ENCODE measurements around the gene CAMTA1. TPM values are rescaled to one million over a fixed set of nuclear protein-coding genes. Genes with fewer than 3 reads are reported as not detected.

The CAMTA1 gene
- polyA plus RNA-seq, 1 donor from 2014 or later = 162 TPM

- Histone ChIP-seq H3K9me3 (ENCODE audit: low read length) (peaks cover 4% of the 10 kb centered on the region), H3K9me2 (ENCODE audit: insufficient read depth, low read length) (no peaks in the 10 kb centered on the region), H3K4me2 (ENCODE audit: low read length) (no peak overlapping the region), H4K20me1 (ENCODE audit: insufficient read depth) (no peaks in the 10 kb centered on the region), H3K79me2 (replicated peaks; ENCODE audit: insufficient read depth, low read length) (no peaks in the 10 kb centered on the region), H2AFZ (ENCODE audit: low read depth, low read length) (no peak overlapping the region), H3K36me3 (ENCODE audit: insufficient read depth, low read length) (no peaks in the 10 kb centered on the region), H3K27ac (ENCODE audit: low read length) (no peak overlapping the region), H3F3A (ENCODE audit: insufficient read depth, low read length, poor library complexity, severe bottlenecking) (no peaks in the 10 kb centered on the region), H3K9ac (ENCODE audit: low read length) (no peak overlapping the region), H3K27me3 (ENCODE audit: insufficient read depth, low read depth, low read length) (no peaks in the 10 kb centered on the region), H3K4me3 (ENCODE audit: low read length) (no peak overlapping the region)
- TF ChIP-seq EP300 (conservative IDR thresholded peaks at IDR 0.05; ENCODE audit: poor library complexity, severe bottlenecking) (no peak), TAF1 (IDR thresholded peaks at IDR 0.05; ENCODE audit: low read depth) (no peak), CTCF (IDR thresholded peaks at IDR 0.05; ENCODE audit: poor library complexity, severe bottlenecking) (no peak), REST (IDR thresholded peaks at IDR 0.05; ENCODE audit: borderline replicate concordance) (no peak), SMC3 (conservative IDR thresholded peaks at IDR 0.05; ENCODE audit: poor library complexity) (no peak), POLR2AphosphoS5 (IDR thresholded peaks at IDR 0.05) (no peak), RAD21 (conservative IDR thresholded peaks at IDR 0.05) (no peak), MXI1 (conservative IDR thresholded peaks at IDR 0.05; ENCODE audit: poor library complexity, severe bottlenecking) (no peak), EZH2 (IDR thresholded peaks at IDR 0.05; ENCODE audit: borderline replicate concordance, insufficient read depth, low read length, poor library complexity, severe bottlenecking) (no peak)
Measured at GRCh38 chr1:7341145-7341905, 556.1 kb downstream of the CAMTA1 start.

DNA sequence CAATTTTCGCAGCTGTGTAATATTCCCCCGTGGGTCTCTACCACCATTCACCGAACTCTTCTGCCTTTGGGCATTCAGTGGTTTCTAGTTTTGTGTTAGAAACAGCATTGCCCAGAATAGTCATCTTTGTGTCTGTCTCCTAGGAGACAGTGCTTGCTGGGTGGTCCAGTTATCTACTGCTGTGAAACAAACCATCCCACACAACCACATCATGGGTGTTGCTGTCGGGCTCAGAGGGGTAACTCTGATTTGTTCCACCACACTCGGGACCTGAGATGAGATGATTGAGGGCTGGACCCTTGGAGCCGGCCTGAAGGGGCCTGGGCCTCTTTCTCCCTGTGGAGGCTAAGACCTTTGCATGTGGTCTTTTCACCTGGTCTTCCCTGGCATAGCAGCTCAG lies 558.6 kb downstream of the CAMTA1 start:
- no peak for TF ChIP-seq CTCF (IDR thresholded peaks at IDR 0.05; ENCODE audit: poor library complexity, severe bottlenecking)
- no peak for TF ChIP-seq RAD21 (conservative IDR thresholded peaks at IDR 0.05)
- TF ChIP-seq EP300 (conservative IDR thresholded peaks at IDR 0.05; ENCODE audit: poor library complexity, severe bottlenecking) = no peak
- TF ChIP-seq EZH2 (IDR thresholded peaks at IDR 0.05; ENCODE audit: borderline replicate concordance, insufficient read depth, low read length, poor library complexity, severe bottlenecking) = no peak
- no peak for TF ChIP-seq MXI1 (conservative IDR thresholded peaks at IDR 0.05; ENCODE audit: poor library complexity, severe bottlenecking)
- TF ChIP-seq SMC3 (conservative IDR thresholded peaks at IDR 0.05; ENCODE audit: poor library complexity) = no peak
- TF ChIP-seq TAF1 (IDR thresholded peaks at IDR 0.05; ENCODE audit: low read depth) = no peak
- no peak for TF ChIP-seq POLR2AphosphoS5 (IDR thresholded peaks at IDR 0.05)
- TF ChIP-seq REST (IDR thresholded peaks at IDR 0.05; ENCODE audit: borderline replicate concordance) = no peak
- Histone ChIP-seq H4K20me1 (ENCODE audit: insufficient read depth) (no peaks in the 10 kb centered on the region), H3K9me3 (ENCODE audit: low read length) (peaks cover 4% of the 10 kb centered on the region), H3K9me2 (ENCODE audit: insufficient read depth, low read length) (no peaks in the 10 kb centered on the region), H2AFZ (ENCODE audit: low read depth, low read length) (no peak overlapping the region), H3K36me3 (ENCODE audit: insufficient read depth, low read length) (no peaks in the 10 kb centered on the region), H3K4me3 (ENCODE audit: low read length) (no peak overlapping the region), H3K27me3 (ENCODE audit: insufficient read depth, low read depth, low read length) (no peaks in the 10 kb centered on the region), H3K79me2 (replicated peaks; ENCODE audit: insufficient read depth, low read length) (no peaks in the 10 kb centered on the region), H3K27ac (ENCODE audit: low read length) (no peak overlapping the region), H3K4me2 (ENCODE audit: low read length) (no peak overlapping the region), H3F3A (ENCODE audit: insufficient read depth, low read length, poor library complexity, severe bottlenecking) (no peaks in the 10 kb centered on the region), H3K9ac (ENCODE audit: low read length) (no peak overlapping the region)

Data from neural cell (in vitro differentiated cells).